HCT116 (cell line): ENCODE measurements around the gene PTGR3. TPM values are rescaled to one million over a fixed set of nuclear protein-coding genes. Genes with fewer than 3 reads are reported as not detected.

Source experiments
- ATAC-seq: fragments of 200-7000 bp; cut with Tn5 transposase; 2 replicates; pipeline ENCODE4 v1.9.1; 2020; ENCODE audit warnings: mild to moderate bottlenecking, moderate library complexity
- BruUV-seq: library from RNA; stranded (reverse); fragments of 400-500 nt; replicated peaks from 2 replicates; lab custom pipeline; 2021; lab: Mats Ljungman, UMichigan
- CTCF ChIA-PET: fragments of 300-600 bp; sonication (Branson Sonifier 250); formaldehyde crosslinking; loops from one replicate; lab custom pipeline; 2021; ENCODE audit warnings: antibody characterized with exemption; lab: Charles Lee
- POLR2A ChIA-PET: fragments of 300-600, 350-600 bp; sonication (Branson Sonifier 250); formaldehyde crosslinking; loops from one replicate; lab custom pipeline; 2021; ENCODE audit warnings: antibody characterized with exemption; lab: Charles Lee
- RAD21 ChIA-PET, 2 experiments: fragments of 300-600 bp; sonication (Branson Sonifier 250); formaldehyde crosslinking; loops; one replicate each; lab custom pipeline; 2023; ENCODE audit warnings: low total read pairs in 2 of 2; ENCODE audit not compliant: uncharacterized antibody in 2 of 2, unreplicated experiment in 2 of 2, low non-redundant PET in 1 of 2; lab: Charles Lee
- DNase-seq: peaks from one replicate; pipeline ENCODE4 v3.0.0-alpha.2; 2010; ENCODE audit warnings: low read depth, low spot score
- H2AFZ ChIP-seq: fragments of 200-600 bp; shearing (Covaris generic), sonication (generic); 2 replicates; pipeline ENCODE4 v1.6.1; 2017; ENCODE audit warnings: low read depth, mixed run types, mixed read lengths, antibody characterized with exemption, low read length; ENCODE audit not compliant: poor library complexity, severe bottlenecking
- H3K27ac ChIP-seq: 2 replicates; pipeline ENCODE4 v1.5.1; 2012; ENCODE audit warnings: low read depth, low read length
- H3K27me3 ChIP-seq: fragments of 200-600 bp; sonication (generic); 2 replicates; pipeline ENCODE4 v1.6.1; 2016; ENCODE audit warnings: mixed run types, low read length, mixed read lengths; ENCODE audit not compliant: insufficient read depth
- H3K36me3 ChIP-seq, 2 experiments: fragments of 200-500 bp in 1 of 2; fragments of 200-600 bp in 1 of 2; sonication (Bioruptor generic) in 1 of 2; sonication (generic) in 1 of 2; 2 replicates each; pipeline versions ENCODE4 v1.5.1 to v1.6.1; 2014 to 2016; ENCODE audit warnings: low read length in 2 of 2, inconsistent platforms in 1 of 2, mixed read lengths in 1 of 2, mixed run types in 1 of 2; ENCODE audit not compliant: insufficient read depth in 2 of 2, control insufficient read depth in 1 of 2
- H3K4me1 ChIP-seq, 2 experiments: fragments of 200-600 bp in 1 of 2; sonication (generic) in 1 of 2; 2 replicates each; pipeline versions ENCODE4 v1.5.1 to v1.6.1; 2012 to 2017; ENCODE audit warnings: low read length in 2 of 2, inconsistent platforms in 1 of 2, mild to moderate bottlenecking in 1 of 2, mixed read lengths in 1 of 2, mixed run types in 1 of 2, moderate library complexity in 1 of 2; ENCODE audit not compliant: insufficient read depth in 2 of 2, control insufficient read depth in 1 of 2
- H3K4me2 ChIP-seq: fragments of 200-600 bp; sonication (generic); 2 replicates; pipeline ENCODE4 v1.6.1; 2017; ENCODE audit warnings: mixed run types, low read length, mixed read lengths
- H3K4me3 ChIP-seq, 2 experiments: fragments of 200-600 bp in 1 of 2; sonication (generic) in 1 of 2; replicated peaks in 1 of 2; 2 replicates each; pipeline ENCODE4 v1.5.1; 2011 to 2016; ENCODE audit warnings: low read length in 2 of 2, control low read depth in 1 of 2, low read depth in 1 of 2, mild to moderate bottlenecking in 1 of 2, mixed read lengths in 1 of 2, mixed run types in 1 of 2
- H3K79me2 ChIP-seq: fragments of 200-600 bp; sonication (generic); 2 replicates; pipeline ENCODE4 v1.6.1; 2017; ENCODE audit warnings: mild to moderate bottlenecking, mixed run types, low read length, moderate library complexity, mixed read lengths; ENCODE audit not compliant: insufficient read depth
- H3K9ac ChIP-seq: fragments of 200-600 bp; sonication (generic); 2 replicates; pipeline ENCODE4 v1.6.1; 2016; ENCODE audit warnings: low read length, mixed read lengths
- H3K9me2 ChIP-seq: fragments of 200-600 bp; sonication (generic), shearing (Covaris generic); 2 replicates; pipeline ENCODE4 v1.6.1; 2017; ENCODE audit warnings: mixed run types, mild to moderate bottlenecking, moderate library complexity; ENCODE audit not compliant: insufficient read depth
- H3K9me3 ChIP-seq, 2 experiments: fragments of 200-500 bp in 1 of 2; fragments of 200-600 bp in 1 of 2; sonication (Bioruptor generic) in 1 of 2; sonication (generic) in 1 of 2; 2 replicates each; pipeline ENCODE4 v1.6.1; 2014 to 2017; ENCODE audit warnings: low read length in 2 of 2, mixed read lengths in 2 of 2, inconsistent platforms in 1 of 2, low read depth in 1 of 2, mild to moderate bottlenecking in 1 of 2, mixed run types in 1 of 2, moderate library complexity in 1 of 2; ENCODE audit not compliant: control insufficient read depth in 1 of 2, insufficient read depth in 1 of 2
- H4K20me1 ChIP-seq: fragments of 200-600 bp; sonication (generic), shearing (Covaris generic); 2 replicates; pipeline ENCODE4 v1.6.1; 2017; ENCODE audit warnings: mixed run types, mild to moderate bottlenecking, moderate library complexity; ENCODE audit not compliant: insufficient read depth
- RAD21 ChIP-seq: IDR thresholded peaks from 2 replicates; pipeline ENCODE4 v1.6.1; 2012; ENCODE audit warnings: low read depth, mild to moderate bottlenecking
- ZNF274 ChIP-seq: fragments of 200-500 bp; sonication (Bioruptor generic); IDR thresholded peaks from 2 replicates; pipeline ENCODE4 v1.6.1; 2014; ENCODE audit warnings: mild to moderate bottlenecking, low read depth, low read length, inconsistent platforms
- intact Hi-C: fragments of 100-400 bp; cut with micrococcal nuclease; formaldehyde crosslinking; loops from 2 replicates; pipeline ENCODE4 v1.10.0; 2022
- total RNA-seq: library from RNA; stranded (reverse); gene quantifications from one replicate; pipeline ENCODE4 v1.2.1, GENCODE V29; 2021; ENCODE audit not compliant: unreplicated experiment

The PTGR3 gene
- total RNA-seq, 1 experiment from 2014 or later, result 25.3 TPM

DNA sequence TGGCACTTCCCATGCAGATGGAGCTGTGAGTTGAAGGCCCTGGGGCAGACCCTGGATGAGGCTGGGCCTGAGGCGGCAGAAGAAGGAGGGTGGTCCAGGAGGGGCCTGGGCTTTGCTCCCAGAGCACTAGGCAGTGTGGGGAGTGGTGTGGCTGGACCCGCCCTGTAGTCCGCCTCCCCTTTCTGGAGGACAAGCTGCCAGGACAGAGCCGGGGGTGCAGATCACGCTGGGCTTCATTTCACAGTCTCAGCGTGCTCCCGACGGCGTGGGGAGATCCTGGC, 49.8 kb downstream of the PTGR3 start:
- H3K27ac ChIP-seq, result no peak overlapping the region
- ChIA-PET POLR2A (no interaction called here), CTCF (no interaction called here), RAD21 (no interaction called here)
- H3K79me2 ChIP-seq, result no peaks in the 10 kb centered on the region
- no peak overlapping the region for H3K9ac ChIP-seq
- H3K4me3 ChIP-seq, result no peak overlapping the region
- H3K4me1 ChIP-seq, result peaks cover 0 to 10% of the 10 kb centered on the region in 2 experiments; a peak in 1 of 4 replicates
- no peaks in the 10 kb centered on the region for H3K9me2 ChIP-seq
- no peaks in the 10 kb centered on the region for H4K20me1 ChIP-seq
- H3K36me3 ChIP-seq, result no peaks in the 10 kb centered on the region
- ATAC-seq (no peak), DNase-seq (no peak)
- TF ChIP-seq RAD21 (no peak), ZNF274 (no peak)
- BruUV-seq, result no TSS peak
- H3K4me2 ChIP-seq, result no peak overlapping the region
- intact Hi-C loops, result no loop called here
- no peaks in the 10 kb centered on the region for H3K27me3 ChIP-seq
- H3K9me3 ChIP-seq, result no peaks in the 10 kb centered on the region
- no peak overlapping the region for H2AFZ ChIP-seq

Other genes starting within 250 kb of the PTGR3 start
- 5.7 TPM for gene TSHZ1, start 1.7 kb upstream of the PTGR3 start, total RNA-seq
- gene SMIM21, start 218.6 kb upstream of the PTGR3 start, total RNA-seq, result not detected